OCI-LY7 (cell line): ENCODE results near the gene PPHLN1.

ENCODE experiments used
- EZH2phosphoT487 ChIP-seq: fragments of 200-600 bp; sonication (generic); IDR thresholded peaks from 2 replicates; pipeline ENCODE4 v1.6.1; 2018; ENCODE audit warnings: low read depth, borderline replicate concordance, mild to moderate bottlenecking, mixed run types, antibody characterized with exemption, low read length, moderate library complexity, mixed read lengths
- TF ChIP-seq, protein P1 (sequence below): fragments of 200-600 bp; sonication (generic); conservative IDR thresholded peaks from 2 replicates; pipeline ENCODE4 v1.5.1; 2014; ENCODE audit warnings: mild to moderate bottlenecking, antibody characterized with exemption, low read length, moderate library complexity, mixed read lengths

DNA sequence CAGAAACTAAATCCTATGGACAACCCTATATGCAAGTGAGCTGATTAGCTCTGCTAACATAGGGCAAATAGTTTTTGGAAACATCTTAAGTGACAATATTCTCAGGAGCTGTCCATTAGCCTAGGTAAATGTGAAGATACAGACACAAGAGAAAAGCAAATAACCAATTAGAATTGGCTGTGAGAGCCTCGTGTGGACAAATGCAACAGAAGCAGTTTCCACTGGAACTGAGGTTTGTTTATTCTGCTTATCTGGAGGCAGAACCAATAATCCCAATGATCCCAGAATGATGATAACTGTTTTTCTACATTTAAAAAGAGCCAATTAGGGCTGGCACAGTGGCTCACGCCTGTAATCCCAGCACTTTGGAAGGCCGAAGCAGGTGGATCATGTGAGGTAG lies 44.7 kb upstream of the PPHLN1 start:
- TF ChIP-seq, protein P1, sequence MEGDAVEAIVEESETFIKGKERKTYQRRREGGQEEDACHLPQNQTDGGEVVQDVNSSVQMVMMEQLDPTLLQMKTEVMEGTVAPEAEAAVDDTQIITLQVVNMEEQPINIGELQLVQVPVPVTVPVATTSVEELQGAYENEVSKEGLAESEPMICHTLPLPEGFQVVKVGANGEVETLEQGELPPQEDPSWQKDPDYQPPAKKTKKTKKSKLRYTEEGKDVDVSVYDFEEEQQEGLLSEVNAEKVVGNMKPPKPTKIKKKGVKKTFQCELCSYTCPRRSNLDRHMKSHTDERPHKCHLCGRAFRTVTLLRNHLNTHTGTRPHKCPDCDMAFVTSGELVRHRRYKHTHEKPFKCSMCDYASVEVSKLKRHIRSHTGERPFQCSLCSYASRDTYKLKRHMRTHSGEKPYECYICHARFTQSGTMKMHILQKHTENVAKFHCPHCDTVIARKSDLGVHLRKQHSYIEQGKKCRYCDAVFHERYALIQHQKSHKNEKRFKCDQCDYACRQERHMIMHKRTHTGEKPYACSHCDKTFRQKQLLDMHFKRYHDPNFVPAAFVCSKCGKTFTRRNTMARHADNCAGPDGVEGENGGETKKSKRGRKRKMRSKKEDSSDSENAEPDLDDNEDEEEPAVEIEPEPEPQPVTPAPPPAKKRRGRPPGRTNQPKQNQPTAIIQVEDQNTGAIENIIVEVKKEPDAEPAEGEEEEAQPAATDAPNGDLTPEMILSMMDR: no peak
- TF ChIP-seq EZH2phosphoT487: no peak
